Endothelial cell (in vitro differentiated cells): ENCODE results near the gene COL15A1. TPM values are rescaled to one million over a fixed set of nuclear protein-coding genes. Genes with fewer than 3 reads are reported as not detected.

Source experiments
- DNase-seq: peaks from one replicate; pipeline ENCODE4 v3.0.0; 2021; ENCODE audit warnings: low spot score
- H3K27ac Mint-ChIP-seq: one replicate; pipeline ENCODE4 v1.8.0; 2021; ENCODE audit warnings: mixed read lengths, inconsistent platforms; ENCODE audit not compliant: unreplicated experiment
- H3K27me3 Mint-ChIP-seq: one replicate; pipeline ENCODE4 v1.8.0; 2021; ENCODE audit warnings: mild to moderate bottlenecking, moderate library complexity, mixed read lengths, inconsistent platforms; ENCODE audit not compliant: unreplicated experiment
- H3K36me3 Mint-ChIP-seq: one replicate; pipeline ENCODE4 v1.8.0; 2021; ENCODE audit warnings: mild to moderate bottlenecking, low read depth, mixed read lengths, inconsistent platforms; ENCODE audit not compliant: unreplicated experiment
- H3K4me1 Mint-ChIP-seq: one replicate; pipeline ENCODE4 v1.8.0; 2021; ENCODE audit warnings: mild to moderate bottlenecking, mixed read lengths, inconsistent platforms; ENCODE audit not compliant: unreplicated experiment
- H3K4me3 Mint-ChIP-seq: one replicate; pipeline ENCODE4 v1.8.0; 2021; ENCODE audit warnings: mild to moderate bottlenecking, mixed read lengths, inconsistent platforms; ENCODE audit not compliant: unreplicated experiment
- H3K9me3 Mint-ChIP-seq: one replicate; pipeline ENCODE4 v1.8.0; 2021; ENCODE audit warnings: mixed read lengths, inconsistent platforms; ENCODE audit not compliant: unreplicated experiment
- long read RNA-seq: library from polyadenylated mRNA; unstranded; transcript quantifications from one replicate; pipeline ENCODE4 v2.0.0, GENCODE V29; 2020; ENCODE audit not compliant: unreplicated experiment
- total RNA-seq: library from RNA; stranded (reverse); fragmentation: NEBNext Ultra II Directional; extraction: Animal tissue kit (Norgen Biotek cat#: 25700); gene quantifications from one replicate; pipeline ENCODE4 v1.2.1, GENCODE V29; 2021; ENCODE audit not compliant: unreplicated experiment
- TF ChIP-seq, protein P1 (sequence below): fragments of 200-600 bp; sonication (generic); IDR thresholded peaks from one replicate; pipeline ENCODE4 v1.5.0; 2021; ENCODE audit warnings: antibody characterized with exemption; ENCODE audit not compliant: unreplicated experiment

COL15A1 gene
- 24.0 TPM for total RNA-seq
- long read RNA-seq, partial matches to known transcripts, result 2 of 4 reads
- long read RNA-seq, other reads (novel, unspliced or antisense), result 2 of 4 reads

DNA sequence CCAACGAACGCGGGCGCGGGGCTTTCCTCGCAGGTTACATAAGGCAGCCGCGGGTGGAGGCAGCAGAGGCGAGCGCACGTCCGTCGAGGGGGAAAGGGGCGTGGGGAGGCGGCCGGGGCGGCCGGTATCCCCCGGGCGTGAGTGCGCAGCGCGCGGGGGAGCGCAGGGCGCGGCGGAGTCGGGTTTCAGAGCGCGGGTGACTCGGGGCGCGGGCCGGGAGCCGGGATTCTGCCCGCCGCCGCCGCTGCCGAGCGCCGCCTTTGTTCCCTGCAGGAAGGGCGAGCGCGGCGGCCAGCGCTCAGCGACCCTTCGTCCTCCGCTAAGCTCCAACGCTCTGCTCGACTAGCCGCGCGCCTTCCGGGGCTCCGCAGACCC is at the start of gene COL15A1:
COL15A1 (plus strand) TSS at position 226 of the 375 bp plus-strand sequence. CDS start 155 bp downstream, outside the sequence.
- H3K9me3 Mint-ChIP-seq, result no peaks in the 10 kb centered on the region
- no peak within 1 kb of the TSS for H3K27ac Mint-ChIP-seq
- H3K36me3 Mint-ChIP-seq, result no peaks in the 10 kb centered on the region
- H3K4me3 Mint-ChIP-seq, result peak within 1 kb of the TSS; percentile 92
- peak; percentile 44 for DNase-seq
- H3K4me1 Mint-ChIP-seq, result peaks cover 41% of the 10 kb centered on the region
- H3K27me3 Mint-ChIP-seq, result peaks cover 4% of the 10 kb centered on the region
- TF ChIP-seq, protein P1, sequence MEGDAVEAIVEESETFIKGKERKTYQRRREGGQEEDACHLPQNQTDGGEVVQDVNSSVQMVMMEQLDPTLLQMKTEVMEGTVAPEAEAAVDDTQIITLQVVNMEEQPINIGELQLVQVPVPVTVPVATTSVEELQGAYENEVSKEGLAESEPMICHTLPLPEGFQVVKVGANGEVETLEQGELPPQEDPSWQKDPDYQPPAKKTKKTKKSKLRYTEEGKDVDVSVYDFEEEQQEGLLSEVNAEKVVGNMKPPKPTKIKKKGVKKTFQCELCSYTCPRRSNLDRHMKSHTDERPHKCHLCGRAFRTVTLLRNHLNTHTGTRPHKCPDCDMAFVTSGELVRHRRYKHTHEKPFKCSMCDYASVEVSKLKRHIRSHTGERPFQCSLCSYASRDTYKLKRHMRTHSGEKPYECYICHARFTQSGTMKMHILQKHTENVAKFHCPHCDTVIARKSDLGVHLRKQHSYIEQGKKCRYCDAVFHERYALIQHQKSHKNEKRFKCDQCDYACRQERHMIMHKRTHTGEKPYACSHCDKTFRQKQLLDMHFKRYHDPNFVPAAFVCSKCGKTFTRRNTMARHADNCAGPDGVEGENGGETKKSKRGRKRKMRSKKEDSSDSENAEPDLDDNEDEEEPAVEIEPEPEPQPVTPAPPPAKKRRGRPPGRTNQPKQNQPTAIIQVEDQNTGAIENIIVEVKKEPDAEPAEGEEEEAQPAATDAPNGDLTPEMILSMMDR, result no peak

DNA sequence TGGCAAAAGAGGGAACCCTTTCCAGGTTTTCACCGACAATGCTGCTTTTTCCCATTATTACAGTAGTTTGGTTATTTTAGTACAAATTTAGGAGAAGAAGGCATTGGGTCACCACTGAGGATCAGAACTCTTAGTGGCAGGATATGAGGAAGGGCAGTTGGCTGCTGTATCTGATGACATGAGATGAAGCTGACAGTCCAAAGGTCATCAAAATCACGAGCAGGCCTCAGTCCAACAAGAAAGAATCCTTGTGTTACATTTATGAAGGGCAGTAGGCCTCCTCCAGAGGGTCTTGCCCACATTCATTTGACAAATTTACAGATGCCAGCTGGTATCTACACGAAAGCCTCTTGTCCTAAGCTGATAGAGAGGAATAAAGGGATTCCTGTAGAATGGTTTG is 49.5 kb upstream of the COL15A1 start:
- Mint-ChIP-seq H3K4me3 (no peak overlapping the region), H3K4me1 (peaks cover 2% of the 10 kb centered on the region), H3K9me3 (no peaks in the 10 kb centered on the region), H3K27me3 (peaks cover 2% of the 10 kb centered on the region), H3K27ac (no peak overlapping the region), H3K36me3 (no peaks in the 10 kb centered on the region)
- no peak for DNase-seq
- TF ChIP-seq, protein P1, result no peak

DNA sequence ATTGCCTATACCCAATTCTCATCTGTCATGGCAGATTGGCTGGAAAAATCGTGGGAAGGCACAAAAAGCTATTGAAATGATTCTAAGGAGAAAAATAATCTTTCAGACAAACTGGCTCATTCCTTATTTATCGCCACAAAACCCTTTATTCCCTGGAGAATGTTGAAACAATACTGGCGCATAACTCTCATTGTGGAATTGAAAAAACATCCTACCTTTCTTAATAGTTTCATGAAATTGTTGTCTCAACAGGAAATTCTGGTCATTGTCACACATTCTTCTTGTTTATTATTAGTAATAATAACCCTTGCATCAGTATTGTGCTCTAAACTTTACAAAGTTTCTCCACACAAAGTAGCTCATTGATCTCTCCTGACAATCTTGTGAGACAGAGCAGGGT is 48.9 kb upstream of the COL15A1 start:
- Mint-ChIP-seq H3K27me3 (peaks cover 2% of the 10 kb centered on the region), H3K27ac (no peak overlapping the region), H3K4me3 (no peak overlapping the region), H3K36me3 (no peaks in the 10 kb centered on the region), H3K9me3 (no peaks in the 10 kb centered on the region), H3K4me1 (peaks cover 5% of the 10 kb centered on the region)
- TF ChIP-seq, protein P1, result no peak
- no peak for DNase-seq

DNA sequence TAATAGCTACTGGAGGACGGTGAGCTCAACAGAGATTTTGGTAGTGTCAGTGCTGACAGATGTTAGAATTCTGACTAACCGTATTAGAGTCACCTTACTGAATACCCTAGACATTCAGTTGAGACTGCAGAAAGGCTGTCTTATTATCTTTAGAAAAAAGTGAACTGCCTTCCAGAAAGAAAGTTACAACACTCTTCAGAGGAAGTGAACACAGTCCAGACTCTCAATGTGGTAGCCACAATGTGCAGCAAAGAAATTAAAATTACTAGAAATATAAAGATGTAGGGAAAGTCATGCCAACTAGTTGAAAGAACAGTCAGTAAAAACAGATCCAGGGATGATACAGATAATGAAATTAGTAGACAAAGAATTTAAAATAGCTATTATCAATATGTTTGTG is 47.1 kb upstream of the COL15A1 start:
- no peak for DNase-seq
- Mint-ChIP-seq H3K9me3 (no peaks in the 10 kb centered on the region), H3K27me3 (peaks cover 2% of the 10 kb centered on the region), H3K27ac (no peak overlapping the region), H3K36me3 (no peaks in the 10 kb centered on the region), H3K4me1 (peaks cover 5% of the 10 kb centered on the region), H3K4me3 (no peak overlapping the region)
- TF ChIP-seq, protein P1, result no peak

DNA sequence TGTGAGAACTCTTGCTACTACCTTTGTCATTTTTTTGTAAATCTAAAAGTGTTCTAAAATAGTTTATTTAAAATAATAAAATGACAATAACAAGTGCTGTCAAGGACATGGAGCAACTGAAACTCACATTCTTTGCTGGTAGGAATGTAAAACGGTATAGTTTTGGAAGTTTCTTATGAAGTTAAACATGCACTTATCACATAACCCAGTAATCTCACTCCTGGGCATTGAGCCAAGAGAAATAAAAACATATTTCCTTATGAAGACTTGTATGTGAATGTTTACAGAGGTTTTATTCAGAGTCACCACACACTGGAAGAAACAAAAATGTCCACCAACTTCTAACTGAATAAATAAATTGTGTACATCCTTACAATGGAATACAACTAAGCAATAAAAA is 46.0 kb upstream of the COL15A1 start:
- peaks cover 5% of the 10 kb centered on the region for H3K4me1 Mint-ChIP-seq
- H3K4me3 Mint-ChIP-seq, result no peak overlapping the region
- H3K27ac Mint-ChIP-seq, result no peak overlapping the region
- no peaks in the 10 kb centered on the region for H3K9me3 Mint-ChIP-seq
- peaks cover 2% of the 10 kb centered on the region for H3K27me3 Mint-ChIP-seq
- no peak for DNase-seq
- no peaks in the 10 kb centered on the region for H3K36me3 Mint-ChIP-seq
- TF ChIP-seq, protein P1, result no peak
